ENCODE results near the gene NR4A1. TPM values are rescaled to one million over a fixed set of nuclear protein-coding genes. Genes with fewer than 3 reads are reported as not detected.

The NR4A1 gene
- polyA plus RNA-seq, 4 donors, result 11.4 to 46.0 (median 21.5) TPM

DNA sequence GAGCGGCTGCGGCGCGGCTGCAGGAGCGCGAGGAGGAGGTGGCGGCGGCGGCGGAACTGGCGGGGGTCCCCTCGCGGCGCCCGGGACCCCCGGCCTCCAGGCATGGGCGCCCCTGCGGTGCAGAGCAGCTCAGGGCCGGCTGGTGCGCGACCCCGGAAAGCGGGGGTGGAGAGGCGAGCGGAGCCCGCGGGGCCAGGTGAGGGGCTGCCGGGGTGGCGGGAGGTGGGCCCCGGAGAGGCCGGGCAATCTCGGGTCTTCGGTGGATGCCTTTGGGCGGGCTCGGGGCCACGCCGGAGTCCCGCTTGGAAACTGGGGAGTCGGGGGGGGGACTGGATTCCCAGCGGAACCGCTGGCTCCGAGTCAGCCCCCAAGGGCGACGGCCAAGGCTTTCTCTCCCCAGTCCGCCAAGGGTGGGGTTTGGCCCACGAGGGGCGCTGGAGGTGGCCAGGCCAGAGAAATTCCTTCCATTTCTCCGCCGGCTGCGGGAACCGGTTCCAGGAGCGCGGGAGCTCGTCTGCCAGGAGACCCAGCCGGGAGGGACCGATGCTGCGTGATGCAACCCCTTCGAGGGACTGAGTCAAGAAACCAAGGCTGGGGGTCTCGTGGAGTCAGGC lies 13.9 kb upstream of the NR4A1 start:
- no peak for DNase-seq (ENCODE audit: low read depth in 4 of 4, low spot score in 3 of 4)

DNA sequence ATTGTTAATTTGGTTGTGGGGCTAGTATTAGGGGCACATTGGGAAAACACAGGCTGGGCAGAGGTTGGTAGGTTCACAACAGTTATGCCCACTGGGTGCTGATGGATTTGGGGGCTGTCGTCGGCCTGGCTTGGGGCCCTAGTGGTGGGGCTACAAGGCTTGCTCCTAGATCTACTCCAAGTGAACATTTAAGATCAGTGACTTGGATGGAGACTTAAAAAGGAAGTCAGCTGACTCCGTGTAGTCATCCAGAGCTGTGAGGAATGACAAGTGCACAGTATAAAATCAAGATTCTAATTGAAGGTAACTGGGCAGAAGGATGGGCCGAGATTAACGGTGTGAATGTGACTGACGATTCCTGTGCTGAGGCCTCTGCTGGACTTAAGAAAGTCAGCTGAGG lies 12.8 kb upstream of the NR4A1 start:
- DNase-seq (ENCODE audit: low read depth in 4 of 4, low spot score in 3 of 4), result no peak

DNA sequence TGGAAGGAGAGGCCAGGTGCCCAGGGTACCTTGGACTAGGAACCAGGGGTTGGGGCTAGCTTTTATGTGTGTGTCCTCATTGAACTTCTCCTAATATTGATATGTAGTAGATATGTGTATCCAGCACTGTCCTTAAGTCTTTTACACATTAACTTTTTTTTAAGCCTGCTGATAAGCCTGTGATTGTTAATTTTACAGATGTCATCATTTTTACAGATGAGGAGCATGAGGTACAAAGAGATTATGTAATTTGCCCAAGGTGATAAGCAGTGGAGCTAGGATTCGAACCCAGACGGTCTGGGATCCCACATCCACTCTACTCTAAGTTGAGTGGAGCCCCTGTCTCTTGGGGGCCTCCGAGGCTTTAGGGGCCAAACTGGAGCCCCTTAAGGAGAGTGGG lies 10.2 kb upstream of the NR4A1 start:
- no peak for DNase-seq (ENCODE audit: low read depth in 4 of 4, low spot score in 3 of 4)

DNA sequence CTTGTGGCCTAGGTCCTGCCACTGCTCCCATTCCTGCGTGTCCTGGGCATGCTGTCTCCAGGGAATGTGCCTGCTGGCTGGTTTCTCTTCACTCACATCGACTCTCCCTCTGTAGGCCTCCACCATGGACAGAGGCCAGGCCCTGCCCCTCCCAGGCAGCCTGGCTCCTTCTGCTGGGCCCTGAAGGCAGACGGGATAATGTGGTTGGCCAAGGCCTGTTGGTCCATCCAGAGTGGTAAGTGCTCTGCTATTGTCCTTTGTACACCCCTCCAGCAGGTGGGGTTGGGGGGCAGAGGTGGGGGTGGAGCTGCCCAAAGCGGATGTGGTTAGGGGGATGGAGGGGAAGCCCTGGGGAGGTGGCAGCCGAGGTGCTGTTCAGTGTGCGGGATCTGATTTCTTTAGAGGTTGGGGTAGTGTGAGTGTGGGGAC lies 9.5 kb upstream of the NR4A1 start:
- no peak for DNase-seq (ENCODE audit: low read depth in 4 of 4, low spot score in 3 of 4)

DNA sequence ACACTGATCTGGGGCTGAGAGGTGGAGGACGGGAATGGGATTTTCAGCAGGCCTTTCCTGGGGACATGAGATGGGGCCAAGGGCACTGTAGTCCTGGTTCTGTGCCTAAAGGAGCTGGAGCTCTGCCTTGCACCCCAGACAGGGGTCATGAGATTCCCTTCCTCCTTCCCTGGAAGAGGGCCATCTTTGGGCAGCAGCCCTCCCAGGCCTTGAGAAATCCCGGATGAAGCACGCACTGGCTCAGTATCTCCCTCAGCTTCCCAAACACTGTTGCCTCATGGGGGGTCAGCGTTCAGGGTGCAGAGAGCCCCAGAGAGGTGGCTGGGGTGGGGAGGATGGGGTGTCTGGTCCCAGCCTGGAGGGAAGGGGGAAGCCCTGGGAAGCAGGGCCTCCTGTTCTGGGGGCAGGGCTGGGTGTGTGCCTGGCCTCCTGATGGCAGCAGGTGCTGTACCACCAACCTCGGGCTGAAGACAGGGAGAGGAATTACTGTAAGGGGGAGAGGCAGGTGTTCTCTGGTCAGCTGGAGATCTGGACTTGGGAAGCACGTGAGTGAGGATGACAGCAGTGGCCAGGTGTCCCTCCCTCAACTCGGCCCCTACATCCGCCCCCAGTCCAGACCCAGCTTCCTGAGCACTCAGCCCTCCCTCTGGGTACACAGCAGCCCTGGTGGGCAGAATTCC lies 8.4 kb upstream of the NR4A1 start:
- DNase-seq (ENCODE audit: low read depth in 4 of 4, low spot score in 3 of 4), result no peak

DNA sequence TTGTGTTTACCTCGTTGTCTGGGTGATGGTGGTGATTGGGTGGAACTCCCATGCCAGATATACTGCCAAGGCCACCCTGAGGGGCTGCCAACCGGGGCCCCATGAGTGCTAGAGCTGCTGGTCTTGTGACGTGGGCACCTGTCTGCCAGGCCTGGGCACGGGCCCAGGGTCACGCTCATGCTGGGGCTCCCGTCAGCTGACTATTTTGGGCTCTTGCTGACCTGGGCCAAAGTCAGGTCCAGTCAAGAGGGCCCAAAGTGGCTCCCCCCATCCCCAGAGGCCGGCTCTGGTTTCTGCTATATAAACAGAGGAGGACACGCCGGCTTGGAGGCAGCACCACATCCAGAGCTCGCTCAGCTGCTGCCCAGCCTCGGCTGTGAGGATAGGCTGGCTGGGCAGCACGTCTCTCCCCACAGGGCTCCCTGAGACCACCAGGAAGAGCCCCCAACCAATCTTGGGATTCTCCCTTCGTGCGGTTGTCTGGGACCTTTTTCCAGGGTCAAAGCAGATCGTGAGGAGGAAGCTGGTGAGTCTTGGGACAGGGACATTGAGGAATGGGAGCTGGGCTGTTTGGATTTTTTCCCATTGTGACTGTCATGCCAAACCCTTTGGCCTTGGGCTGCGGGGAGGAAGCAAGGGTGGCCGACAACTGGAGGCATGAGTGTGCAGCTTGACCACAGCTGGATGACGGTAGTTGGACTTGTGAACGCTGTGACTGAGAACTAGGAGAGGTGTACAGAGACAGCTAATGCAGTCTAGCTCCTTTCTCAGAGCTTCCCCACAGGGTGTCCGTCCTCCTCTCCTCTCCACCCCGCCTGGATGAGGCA lies 7.6 kb upstream of the NR4A1 start:
- DNase-seq (ENCODE audit: low read depth in 4 of 4, low spot score in 3 of 4), result no peak

DNA sequence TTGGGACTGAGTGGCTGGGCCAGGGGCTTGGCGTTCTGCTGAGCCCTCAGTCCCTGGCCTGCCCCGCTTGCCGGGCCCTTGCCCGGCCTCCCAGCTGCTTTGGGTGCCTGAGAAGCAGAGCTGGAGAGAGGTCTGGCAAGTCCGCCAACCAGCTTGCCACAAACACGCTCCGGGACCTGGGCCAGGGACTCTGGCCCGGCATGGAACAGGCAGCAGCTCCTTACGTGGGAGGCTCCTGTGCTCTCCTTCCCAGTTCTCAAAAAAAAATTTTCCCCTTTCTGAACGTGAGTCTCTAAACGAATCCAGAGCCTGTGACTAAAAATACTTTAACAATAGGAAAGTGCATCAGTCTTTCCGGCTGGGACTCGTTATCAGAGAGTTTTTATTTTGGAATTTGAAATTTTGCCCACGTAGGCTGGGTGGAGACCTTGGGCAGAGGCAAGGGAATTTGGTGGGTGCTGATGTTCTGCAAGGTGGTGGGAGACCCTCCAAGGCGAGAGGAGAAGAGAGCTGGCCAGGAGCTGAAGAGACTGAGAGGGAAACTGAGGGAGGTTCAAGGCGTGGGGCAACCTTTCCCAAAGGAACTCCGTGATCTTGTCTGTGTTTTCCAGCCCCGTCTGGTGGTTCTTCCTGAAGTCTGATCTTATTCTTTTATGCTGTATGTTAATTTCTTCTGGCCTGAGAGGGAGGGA lies 6.8 kb upstream of the NR4A1 start:
- DNase-seq (ENCODE audit: low read depth in 4 of 4, low spot score in 3 of 4), result no peak

DNA sequence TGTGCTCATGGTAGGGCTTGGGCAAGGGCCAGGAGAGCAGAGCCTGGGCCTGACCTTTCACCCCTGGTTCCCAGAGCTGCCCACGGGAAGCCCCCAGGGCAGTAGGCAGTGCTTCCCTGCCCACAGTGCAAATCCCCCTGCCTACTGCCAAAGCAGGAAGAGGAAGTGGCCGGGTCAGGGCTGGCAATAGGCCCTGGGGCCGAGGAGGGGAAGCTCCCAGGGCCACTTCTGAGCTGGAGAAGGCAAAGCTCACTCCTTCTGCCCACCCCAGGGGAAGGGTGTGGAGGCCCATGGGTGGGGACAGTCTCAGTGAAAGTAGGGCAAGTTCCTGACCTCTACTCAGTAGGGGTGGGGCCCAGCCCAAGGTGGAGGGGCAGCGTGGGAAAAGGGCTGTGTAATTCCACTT lies 5.4 kb upstream of the NR4A1 start:
- DNase-seq (ENCODE audit: low read depth in 4 of 4, low spot score in 3 of 4), result no peak

DNA sequence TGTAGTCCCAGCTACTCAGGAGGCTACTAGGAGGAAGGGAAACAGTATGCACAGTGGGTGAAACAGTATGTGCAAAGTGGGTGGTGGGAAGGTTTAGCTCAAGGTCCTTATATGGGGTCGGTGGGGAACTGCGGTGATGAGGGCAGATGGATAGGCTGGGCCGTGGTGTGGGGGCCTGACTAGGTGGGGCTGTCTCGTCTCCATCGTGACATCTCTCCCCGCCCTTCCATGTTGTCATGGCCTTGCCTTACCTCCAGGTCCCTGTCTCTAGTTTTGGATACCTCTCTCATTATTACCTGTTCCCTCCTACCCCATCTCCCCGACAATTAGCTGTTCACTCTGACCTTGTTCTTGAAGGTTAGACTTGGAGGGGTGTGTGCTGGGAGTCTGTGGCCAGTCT lies 4.4 kb upstream of the NR4A1 start:
- DNase-seq (ENCODE audit: low read depth in 4 of 4, low spot score in 3 of 4), result no peak

DNA sequence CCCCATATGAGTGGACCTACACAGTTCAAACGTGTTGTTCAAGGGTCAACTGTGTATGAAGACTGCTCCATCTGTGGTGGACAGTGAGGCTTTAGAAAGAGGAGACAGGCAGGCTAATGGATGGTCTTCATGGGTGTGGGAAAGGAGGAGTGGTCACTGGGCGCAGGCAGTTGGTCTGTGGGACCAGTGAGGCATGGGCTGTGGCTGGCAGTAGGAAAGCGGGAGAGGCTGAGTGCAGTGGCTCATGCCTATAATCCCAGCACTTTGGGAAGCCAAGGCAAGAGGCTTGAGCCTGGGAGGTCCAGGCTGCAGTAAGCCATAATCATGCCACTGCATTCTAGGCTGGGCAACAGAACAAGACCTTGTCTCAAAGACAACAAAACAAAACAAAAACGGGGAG lies 2.0 kb upstream of the NR4A1 start:
- DNase-seq (ENCODE audit: low read depth in 4 of 4, low spot score in 3 of 4), result no peak

DNA sequence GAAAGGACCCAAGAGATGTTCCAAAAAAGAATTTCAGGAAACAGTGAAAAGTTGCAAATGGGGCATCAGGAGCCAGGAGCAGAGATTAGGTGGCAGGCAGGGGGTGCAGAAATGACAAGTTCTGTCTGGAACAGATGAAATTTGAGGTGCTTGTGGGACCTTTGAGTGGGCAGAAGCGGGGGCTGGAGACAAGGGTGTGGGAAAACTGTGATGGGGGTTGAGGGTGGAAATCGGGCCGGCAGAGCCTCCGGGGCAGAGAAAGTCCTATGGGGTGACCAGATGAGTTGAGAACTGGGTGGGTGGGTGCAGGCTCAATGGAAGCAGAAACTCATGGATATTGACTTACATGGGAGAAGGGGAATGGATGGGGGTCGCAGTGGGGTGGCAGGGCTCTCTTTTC lies 1.6 kb upstream of the NR4A1 start:
- no peak for DNase-seq (ENCODE audit: low read depth in 4 of 4, low spot score in 3 of 4)

DNA sequence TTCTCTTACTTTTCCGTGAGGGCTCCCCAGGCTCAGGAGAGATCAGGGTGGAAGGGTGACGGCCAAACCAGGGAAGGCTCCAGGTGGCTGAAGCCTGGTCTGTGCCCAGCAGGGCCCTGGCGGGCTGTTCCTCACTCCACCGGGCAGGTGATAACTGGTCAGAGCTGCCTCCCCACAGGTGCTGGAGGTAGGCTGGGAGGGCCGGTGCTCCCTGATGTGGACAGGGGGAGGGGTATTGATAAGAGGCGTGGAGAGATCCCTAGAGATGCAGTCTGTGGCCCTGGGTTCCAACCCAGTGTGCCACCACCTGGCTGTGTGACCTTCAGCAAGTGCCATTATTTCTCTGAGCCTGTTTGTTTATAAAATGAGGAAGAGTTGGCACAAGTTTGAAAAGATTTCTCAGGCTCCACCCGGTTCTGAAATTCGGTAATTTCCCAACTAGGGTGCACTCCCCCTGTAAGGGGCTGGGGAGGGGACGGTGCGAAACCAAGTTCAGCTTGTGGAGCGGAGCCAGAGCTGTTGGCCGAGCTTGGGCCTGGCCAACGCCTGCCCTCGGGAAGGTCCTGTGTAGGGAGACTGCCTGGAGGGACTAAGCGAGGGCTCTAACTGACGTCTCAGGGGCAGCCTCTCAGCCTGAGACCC lies 1.0 kb upstream of the NR4A1 start:
- no peak for DNase-seq (ENCODE audit: low read depth in 4 of 4, low spot score in 3 of 4)

DNA sequence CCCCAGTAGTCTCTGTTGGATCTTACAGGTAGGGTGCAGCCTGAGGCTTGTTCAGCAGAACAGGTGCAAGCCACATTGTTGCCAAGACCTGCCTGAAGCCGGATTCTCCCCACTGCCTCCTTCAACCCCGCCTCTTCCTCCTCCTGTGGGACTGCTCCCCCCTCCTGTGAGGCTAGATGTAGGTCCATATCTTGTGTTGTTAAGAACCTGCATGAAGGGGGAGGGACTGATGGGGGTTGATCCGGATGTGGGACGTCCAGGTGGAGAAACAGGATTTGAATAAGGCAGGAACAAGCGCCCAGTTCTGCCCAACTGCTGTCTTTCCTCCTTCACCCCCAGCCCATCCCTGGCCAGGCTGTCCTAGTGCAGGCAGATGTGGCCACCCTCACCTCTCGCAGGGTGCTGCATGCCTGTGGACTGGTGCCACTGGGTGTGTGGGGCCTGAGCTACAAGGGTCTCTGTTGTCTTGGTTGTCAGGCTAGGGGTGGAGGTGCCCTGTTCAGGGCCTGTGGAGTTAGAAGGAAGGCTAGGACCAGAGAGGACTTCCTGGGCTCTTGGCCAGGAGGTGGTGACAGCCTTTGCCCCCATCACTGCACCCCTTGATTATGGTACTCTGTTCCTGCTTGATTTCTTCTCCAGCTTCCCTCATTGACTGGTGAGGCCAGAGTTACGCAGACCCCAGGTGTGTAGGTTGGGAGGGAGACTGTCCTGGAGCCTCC lies 1.4 kb downstream of the NR4A1 start:
- DNase-seq (ENCODE audit: low read depth in 4 of 4, low spot score in 3 of 4), result no peak

DNA sequence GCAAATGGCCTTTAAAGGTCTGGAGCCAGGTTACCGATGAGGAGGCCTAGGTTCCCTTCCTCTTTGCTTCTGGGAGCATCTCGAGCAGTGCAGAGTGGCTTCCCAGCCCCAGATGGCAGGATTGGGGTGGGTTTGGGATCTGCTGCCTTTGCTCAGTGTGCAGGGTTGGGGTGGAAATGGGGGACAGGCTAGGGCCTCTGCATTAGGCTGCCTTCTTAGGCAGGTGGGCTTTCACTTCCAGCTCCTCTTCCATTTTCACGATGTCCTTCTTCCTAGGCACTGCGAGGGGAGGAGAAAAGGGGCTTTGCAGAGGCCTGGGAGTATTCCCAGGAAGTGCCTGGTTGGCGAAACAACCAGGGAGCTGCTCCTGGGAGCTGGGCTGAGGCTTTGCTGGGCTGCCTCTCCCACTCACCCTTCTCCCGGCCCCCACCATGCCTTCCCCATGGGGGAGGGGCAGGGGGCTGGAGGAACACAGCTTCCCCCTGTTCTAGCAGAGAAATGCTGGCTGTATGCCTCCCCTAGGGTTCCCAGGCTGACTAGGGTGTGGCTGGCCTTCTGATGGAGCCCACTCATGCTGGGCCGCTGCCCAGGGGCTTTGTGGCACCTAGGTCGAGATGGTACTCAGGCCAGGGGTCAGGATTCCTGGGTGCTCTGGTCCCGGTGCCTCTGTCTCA lies 2.4 kb downstream of the NR4A1 start:
- no peak for DNase-seq (ENCODE audit: low read depth in 4 of 4, low spot score in 3 of 4)

DNA sequence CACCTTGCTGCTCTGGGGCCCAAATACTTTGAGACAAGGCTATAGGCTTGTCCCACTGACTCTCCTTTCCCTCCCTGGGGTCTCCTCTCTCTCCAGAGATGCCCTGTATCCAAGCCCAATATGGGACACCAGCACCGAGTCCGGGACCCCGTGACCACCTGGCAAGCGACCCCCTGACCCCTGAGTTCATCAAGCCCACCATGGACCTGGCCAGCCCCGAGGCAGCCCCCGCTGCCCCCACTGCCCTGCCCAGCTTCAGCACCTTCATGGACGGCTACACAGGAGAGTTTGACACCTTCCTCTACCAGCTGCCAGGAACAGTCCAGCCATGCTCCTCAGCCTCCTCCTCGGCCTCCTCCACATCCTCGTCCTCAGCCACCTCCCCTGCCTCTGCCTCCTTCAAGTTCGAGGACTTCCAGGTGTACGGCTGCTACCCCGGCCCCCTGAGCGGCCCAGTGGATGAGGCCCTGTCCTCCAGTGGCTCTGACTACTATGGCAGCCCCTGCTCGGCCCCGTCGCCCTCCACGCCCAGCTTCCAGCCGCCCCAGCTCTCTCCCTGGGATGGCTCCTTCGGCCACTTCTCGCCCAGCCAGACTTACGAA lies 3.1 kb downstream of the NR4A1 start:
- no peak for DNase-seq (ENCODE audit: low read depth in 4 of 4, low spot score in 3 of 4)

DNA sequence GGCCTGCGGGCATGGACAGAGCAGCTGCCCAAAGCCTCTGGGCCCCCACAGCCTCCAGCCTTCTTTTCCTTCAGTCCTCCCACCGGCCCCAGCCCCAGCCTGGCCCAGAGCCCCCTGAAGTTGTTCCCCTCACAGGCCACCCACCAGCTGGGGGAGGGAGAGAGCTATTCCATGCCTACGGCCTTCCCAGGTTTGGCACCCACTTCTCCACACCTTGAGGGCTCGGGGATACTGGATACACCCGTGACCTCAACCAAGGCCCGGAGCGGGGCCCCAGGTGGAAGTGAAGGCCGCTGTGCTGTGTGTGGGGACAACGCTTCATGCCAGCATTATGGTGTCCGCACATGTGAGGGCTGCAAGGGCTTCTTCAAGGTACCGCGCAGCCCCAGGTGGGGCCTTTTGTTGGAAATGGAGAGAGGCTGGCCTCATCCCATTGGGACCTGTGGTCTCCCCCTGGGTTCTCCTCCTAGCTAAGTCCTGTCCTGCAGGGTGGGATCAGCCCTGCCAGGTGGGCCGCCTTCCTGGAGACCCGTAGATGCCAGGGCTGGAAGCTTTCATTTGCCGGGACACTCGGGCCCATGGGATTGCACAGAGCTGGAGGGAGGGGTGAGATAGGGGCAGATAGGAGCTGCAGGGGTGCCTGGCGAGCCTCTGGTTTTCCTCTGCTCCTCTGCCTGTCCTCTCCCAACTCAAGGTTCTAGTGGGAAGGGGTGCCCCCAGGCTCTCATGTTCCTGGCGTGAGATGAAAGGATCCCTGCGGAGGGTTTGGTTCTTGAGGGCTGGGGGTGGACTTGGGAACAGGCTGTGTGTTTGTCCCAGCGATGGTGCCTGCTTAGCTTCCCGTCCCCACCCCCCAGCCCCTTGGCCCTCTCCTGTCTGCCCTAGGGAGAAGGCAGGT lies 3.8 kb downstream of the NR4A1 start:
- no peak for DNase-seq (ENCODE audit: low read depth in 4 of 4, low spot score in 3 of 4)

DNA sequence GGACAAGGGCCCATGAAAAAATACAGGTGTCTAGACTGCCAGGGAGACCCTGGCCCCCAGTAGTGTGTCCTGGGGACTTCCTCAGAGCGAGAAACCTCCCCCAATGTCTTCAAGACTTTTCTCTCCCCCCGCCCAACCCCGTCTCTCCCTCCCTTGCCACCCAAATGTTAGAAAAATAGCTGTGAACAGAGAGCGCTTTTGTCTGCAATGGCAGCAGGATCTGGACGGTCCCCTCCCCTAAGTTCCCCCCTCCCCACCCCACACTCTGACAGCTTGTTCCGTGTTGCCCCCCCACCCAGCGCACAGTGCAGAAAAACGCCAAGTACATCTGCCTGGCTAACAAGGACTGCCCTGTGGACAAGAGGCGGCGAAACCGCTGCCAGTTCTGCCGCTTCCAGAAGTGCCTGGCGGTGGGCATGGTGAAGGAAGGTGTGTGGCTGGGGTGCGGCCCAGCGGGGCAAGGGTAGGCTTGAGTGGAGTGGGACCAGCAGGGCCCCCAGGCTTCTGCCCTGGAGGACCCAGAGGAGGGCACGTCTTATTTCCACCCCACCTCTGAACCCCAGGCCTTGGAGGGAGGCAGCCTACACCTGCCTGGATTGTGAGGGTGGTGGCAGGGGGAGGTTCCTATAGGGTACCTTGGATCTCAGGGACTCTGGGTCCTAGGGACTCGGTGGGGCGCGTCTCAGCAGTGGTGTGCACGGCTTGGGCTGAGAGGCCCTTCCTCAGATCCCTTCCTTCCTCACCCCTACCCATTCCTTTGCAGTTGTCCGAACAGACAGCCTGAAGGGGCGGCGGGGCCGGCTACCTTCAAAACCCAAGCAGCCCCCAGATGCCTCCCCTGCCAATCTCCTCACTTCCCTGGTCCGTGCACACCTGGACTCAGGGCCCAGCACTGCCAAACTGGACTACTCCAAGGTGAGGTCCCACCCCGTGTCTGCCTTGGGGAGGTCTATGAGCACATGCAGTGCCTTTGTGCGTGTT lies 4.8 kb downstream of the NR4A1 start:
- DNase-seq (ENCODE audit: low read depth in 4 of 4, low spot score in 3 of 4), result no peak

All from right renal pelvis (tissue), 4 donors.